ENCODE data around the gene TEN1. TPM values are rescaled to one million over a fixed set of nuclear protein-coding genes. Genes with fewer than 3 reads are reported as not detected.

TEN1 gene
- total and polyA plus RNA-seq, 2 of the 13 experiments (the other 11 are each of a cell fraction or from before 2014, with no cell fraction given), result 18.0 to 21.3 TPM

GRCh38 chr17:76000755-76001521 is 21.9 kb downstream of the TEN1 start, which contains the start of gene CDK3 (continued):
- TF ChIP-seq ZNF574 (CRISPR knock-in tag; IDR thresholded peaks at IDR 0.05) (no peak), HNF4A (CRISPR knock-in tag; IDR thresholded peaks at IDR 0.05) (peak; percentile 2; the same call in 1 of the 2 replicates), DZIP1 (CRISPR knock-in tag; IDR thresholded peaks at IDR 0.05) (0 out of 2 replicates have a peak, but pooled peaks have one; percentile 1), MLX (CRISPR knock-in tag; IDR thresholded peaks at IDR 0.05) (0 out of 2 replicates have a peak, but pooled peaks have one; percentile 2), GABPB1 (CRISPR knock-in tag; IDR thresholded peaks at IDR 0.05) (no peak)

All from HepG2 (cell line).